T-helper 2 cell (primary cell): ENCODE data around the gene RABL2B.

Experiments
- DNase-seq, 5 experiments: peaks; one replicate each; pipeline versions ENCODE4 v3.0.0 to v3.0.0-alpha.2; 2012 to 2022

The RABL2B gene

GRCh38 chr22:50722048-50722701 is 61.3 kb downstream of the RABL2B start:
- DNase-seq, result no peak

DNA sequence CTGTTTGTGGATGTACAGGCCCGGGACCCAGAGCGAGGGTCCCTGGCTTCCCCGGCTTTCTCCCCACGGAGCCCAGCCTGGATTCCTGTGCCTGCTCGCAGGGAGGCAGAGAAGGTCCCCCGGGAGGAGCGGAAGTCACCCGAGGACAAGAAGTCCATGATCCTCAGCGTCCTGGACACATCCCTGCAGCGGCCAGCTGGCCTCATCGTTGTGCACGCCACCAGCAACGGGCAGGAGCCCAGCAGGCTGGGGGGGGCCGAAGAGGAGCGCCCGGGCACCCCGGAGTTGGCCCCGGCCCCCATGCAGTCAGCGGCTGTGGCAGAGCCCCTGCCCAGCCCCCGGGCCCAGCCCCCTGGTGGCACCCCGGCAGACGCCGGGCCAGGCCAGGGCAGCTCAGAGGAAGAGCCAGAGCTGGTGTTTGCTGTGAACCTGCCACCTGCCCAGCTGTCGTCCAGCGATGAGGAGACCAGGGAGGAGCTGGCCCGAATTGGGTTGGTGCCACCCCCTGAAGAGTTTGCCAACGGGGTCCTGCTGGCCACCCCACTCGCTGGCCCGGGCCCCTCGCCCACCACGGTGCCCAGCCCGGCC is 62.1 kb downstream of the RABL2B start:
- no peak for DNase-seq

DNA sequence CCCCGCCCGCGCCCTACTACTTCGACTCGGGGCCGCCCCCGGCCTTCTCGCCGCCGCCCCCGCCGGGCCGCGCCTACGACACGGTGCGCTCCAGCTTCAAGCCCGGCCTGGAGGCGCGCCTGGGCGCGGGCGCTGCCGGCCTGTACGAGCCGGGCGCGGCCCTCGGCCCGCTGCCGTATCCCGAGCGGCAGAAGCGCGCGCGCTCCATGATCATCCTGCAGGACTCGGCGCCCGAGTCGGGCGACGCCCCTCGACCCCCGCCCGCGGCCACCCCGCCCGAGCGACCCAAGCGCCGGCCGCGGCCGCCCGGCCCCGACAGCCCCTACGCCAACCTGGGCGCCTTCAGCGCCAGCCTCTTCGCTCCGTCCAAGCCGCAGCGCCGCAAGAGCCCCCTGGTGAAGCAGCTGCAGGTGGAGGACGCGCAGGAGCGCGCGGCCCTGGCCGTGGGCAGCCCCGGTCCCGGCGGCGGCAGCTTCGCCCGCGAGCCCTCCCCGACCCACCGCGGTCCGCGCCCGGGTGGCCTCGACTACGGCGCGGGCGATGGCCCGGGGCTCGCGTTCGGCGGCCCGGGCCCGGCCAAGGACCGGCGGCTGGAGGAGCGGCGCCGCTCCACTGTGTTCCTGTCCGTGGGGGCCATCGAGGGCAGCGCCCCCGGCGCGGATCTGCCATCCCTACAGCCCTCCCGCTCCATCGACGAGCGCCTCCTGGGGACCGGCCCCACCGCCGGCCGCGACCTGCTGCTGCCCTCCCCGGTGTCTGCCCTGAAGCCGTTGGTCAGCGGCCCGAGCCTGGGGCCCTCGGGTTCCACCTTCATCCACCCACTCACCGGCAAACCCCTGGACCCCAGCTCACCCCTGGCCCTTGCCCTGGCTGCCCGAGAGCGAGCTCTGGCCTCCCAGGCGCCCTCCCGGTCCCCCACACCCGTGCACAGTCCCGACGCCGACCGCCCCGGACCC is 62.9 kb downstream of the RABL2B start:
- DNase-seq, result no peak

GRCh38 chr22:50719814-50720300 is 63.6 kb downstream of the RABL2B start:
- DNase-seq, result no peak

DNA sequence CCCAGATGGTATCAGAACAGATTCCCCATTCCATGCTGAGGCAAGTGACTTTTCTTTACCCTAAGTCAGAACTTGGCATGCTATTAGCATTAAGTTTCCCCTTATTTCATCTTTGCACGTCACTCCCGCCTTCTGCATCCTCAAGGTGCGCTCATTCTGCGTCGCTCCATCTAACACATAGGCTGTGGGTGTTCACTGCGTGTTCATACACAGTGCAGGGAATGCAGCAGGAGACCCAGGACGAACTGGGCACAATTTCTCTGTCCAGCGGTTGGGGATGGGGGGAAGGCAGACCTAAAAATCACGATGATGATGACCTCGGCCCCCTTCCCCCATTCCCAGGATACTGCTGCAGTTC is 65.1 kb downstream of the RABL2B start:
- no peak for DNase-seq

- no peak for DNase-seq
These were observed 65.6 kb downstream of the RABL2B start for GRCh38 chr22:50717709-50718351.
